Inflammatory macrophage treated with lipopolysaccharide for 1 hour (primary cell): ENCODE measurements around the gene BAIAP3.

Experiments used
- DNase-seq, 2 donors: peaks; one replicate each; pipeline ENCODE4 v3.0.0-alpha.2; 2020 to 2022

BAIAP3 gene

GRCh38 chr16:1333854-1334700 lies 632 bp downstream of the BAIAP3 start:
- no peak for DNase-seq

- DNase-seq: no peak
Measured at GRCh38 chr16:1334739-1335138, 1.3 kb downstream of the BAIAP3 start.

- DNase-seq: no peak
Measured at GRCh38 chr16:1335211-1335971, 1.9 kb downstream of the BAIAP3 start.

GRCh38 chr16:1335996-1336395 lies 2.6 kb downstream of the BAIAP3 start:
- no peak for DNase-seq

- no peak for DNase-seq
Measured at GRCh38 chr16:1336619-1337018, 3.2 kb downstream of the BAIAP3 start.

- no peak for DNase-seq
Measured at GRCh38 chr16:1337486-1337885, 4.0 kb downstream of the BAIAP3 start.

GRCh38 chr16:1338119-1338730 lies 4.8 kb downstream of the BAIAP3 start:
- DNase-seq: no peak

- no peak for DNase-seq
Measured at GRCh38 chr16:1338855-1339675, 5.6 kb downstream of the BAIAP3 start.

- DNase-seq: no peak
Measured at GRCh38 chr16:1340730-1341494, 7.5 kb downstream of the BAIAP3 start.

- no peak for DNase-seq
Measured at GRCh38 chr16:1341495-1342420, 8.3 kb downstream of the BAIAP3 start.

GRCh38 chr16:1342526-1343427 lies 9.3 kb downstream of the BAIAP3 start:
- DNase-seq: peak; percentile 88 to 93

- no peak for DNase-seq
Measured at GRCh38 chr16:1343428-1344242, 10.2 kb downstream of the BAIAP3 start.

- DNase-seq: no peak
Measured at GRCh38 chr16:1344499-1344898, 11.1 kb downstream of the BAIAP3 start.

GRCh38 chr16:1345087-1345486 lies 11.6 kb downstream of the BAIAP3 start:
- DNase-seq: no peak

GRCh38 chr16:1345651-1346421 lies 12.4 kb downstream of the BAIAP3 start:
- DNase-seq: no peak

- DNase-seq: no peak
Measured at GRCh38 chr16:1346422-1347285, 13.2 kb downstream of the BAIAP3 start.

GRCh38 chr16:1347286-1347855 lies 13.9 kb downstream of the BAIAP3 start:
- DNase-seq: no peak
